ENCODE data around the gene ARL14EP.

GRCh38 chr11:30333405-30333804, 10.5 kb downstream of the ARL14EP start:
- TF ChIP-seq POLR2A (IDR thresholded peaks at IDR 0.05) (no peak), CTCF (IDR thresholded peaks at IDR 0.05) (no peak), EP300 (IDR thresholded peaks at IDR 0.05) (no peak)

Data from ovary (tissue), 3 donors.